DMS153 (cell line): Measurements from ENCODE around the gene GATA6.

ENCODE experiments used
- DNase-seq: peaks from one replicate; lab custom pipeline; 2025; lab: John Stamatoyannopoulos, UW

GATA6 gene

DNA sequence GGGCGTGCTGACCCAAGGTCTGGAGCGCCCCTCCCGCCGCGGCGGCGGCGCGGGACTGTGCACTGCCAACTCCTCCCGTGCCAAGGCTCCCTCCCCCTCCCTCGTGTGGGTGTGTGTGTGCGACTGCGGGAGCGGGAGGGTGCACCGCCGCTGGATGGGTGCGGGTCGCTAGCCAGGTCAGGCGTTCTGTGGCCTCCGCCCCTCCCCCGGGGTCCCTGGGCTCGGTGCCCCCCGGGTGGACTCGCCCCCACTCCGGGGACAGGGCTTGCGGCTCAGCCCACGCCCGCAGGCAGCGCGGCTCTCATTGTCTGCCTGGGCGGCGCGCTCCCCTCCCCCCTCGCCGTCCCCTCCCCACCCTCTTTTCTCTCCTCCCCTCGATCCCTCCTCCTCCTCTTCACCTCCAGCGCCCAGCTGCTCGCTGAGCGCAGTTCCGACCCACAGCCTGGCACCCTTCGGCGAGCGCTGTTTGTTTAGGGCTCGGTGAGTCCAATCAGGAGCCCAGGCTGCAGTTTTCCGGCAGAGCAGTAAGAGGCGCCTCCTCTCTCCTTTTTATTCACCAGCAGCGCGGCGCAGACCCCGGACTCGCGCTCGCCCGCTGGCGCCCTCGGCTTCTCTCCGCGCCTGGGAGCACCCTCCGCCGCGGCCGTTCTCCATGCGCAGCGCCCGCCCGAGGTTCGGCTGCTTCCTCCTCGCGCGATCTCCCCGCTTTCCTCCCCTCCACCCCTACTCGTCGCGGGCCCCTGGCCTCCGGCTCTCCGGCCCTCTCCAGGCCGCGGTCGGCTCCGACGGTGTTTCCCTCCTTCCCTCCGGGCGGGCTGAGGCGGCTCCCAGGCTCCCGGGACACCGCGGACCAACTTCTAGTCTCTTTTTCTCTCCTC, at the start of gene GATA6:
Gene GATA6 (plus strand): TSS at position 579 of the 878 bp plus-strand sequence. CDS start 1,556 bp downstream, outside the sequence.
- peak; percentile 82 for DNase-seq

DNA sequence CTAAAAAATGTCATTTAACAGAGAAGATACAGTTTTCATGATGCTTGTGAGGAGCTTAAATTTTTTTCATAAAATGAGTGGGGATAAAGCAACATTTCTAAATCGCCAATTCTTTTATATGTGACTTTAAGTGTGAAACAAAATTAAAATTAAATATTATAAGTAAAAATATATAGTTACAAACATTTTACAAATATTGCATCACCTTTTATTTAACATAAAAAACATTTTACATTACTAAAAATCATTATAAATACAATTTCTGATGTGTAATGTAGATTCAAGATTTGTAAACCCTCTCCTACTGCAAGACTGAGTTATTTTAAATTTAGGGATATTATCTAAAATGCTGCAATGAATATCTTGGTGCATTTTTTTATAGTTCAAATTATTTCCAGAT, 44.4 kb upstream of the GATA6 start:
- no peak for DNase-seq

DNA sequence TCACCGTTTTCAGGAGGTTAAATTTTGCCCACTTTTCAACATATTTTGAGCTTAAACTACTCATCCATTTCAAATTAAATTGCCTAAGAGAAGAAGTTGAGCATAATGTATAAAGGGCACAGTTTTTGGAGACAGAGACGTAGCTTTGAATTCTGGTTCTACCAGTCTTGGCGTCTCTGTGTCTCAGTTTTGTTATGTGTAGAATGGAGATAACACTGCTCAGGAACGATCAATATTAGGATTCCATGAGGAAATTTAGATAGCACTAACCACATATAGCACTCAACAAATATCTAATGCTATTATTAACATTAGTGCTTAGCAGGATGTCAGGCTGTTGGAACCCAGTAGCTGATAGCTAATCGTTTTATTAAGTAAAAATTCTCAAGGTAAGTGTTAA, 40.4 kb upstream of the GATA6 start:
- DNase-seq: no peak

DNA sequence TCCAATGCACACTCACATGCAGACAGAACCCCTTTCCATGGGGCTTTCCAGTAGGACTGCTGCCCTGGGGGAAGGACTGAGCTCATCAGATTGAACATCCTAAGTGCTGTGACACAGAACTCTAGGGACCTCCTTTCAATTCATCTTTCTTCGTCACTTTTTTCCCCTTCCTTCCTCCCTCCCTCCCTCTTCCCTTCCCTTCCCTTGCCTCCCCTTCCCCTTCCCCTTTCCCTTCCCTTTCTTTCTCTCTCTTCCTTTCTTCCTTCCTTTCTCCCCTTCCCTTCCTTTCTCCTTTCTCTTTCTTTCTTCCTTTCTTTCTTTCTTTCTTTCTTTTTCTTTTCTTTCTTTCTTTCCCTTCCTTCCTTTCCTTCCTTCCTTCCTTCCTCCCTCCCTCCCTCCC, 39.6 kb upstream of the GATA6 start:
- DNase-seq: no peak

DNA sequence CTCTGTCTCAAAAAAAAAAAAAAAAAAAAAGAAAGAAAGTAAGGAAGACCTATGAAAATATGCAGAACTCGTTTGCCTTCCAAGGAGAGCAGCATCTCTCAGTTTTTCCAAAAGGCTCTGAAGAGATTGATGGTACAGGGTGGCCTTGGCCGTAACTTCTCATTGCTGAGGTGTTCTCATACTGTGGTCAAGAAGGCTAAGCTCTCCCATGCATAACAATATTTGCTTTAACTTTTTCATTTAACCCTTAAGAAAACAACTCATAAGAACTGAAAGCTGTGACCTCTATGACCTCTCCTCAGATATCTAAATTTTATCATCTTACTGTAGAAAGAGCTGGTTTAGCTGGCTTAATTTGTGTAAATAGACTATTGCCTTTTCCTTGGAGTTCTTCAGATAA, 37.1 kb upstream of the GATA6 start:
- DNase-seq: no peak

DNA sequence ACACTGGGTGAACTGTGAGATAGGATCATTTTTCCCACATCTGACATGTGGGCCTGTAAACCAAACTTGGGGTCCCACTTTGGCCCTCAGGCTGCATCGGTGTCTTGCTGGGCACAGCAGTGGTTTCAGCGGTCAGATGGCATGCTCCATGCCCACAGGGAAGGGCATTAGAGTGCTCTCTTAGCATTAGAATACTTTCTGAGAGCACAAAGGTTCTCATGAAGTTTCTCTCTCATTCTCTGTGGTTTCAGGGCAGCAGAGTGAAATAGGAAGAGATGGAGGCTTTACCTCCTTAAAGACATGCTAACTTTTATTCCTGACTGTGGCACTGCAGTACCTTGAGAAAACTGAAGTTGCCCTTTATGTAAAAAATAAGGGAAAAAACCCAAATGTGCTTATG, 36.6 kb upstream of the GATA6 start:
- no peak for DNase-seq

DNA sequence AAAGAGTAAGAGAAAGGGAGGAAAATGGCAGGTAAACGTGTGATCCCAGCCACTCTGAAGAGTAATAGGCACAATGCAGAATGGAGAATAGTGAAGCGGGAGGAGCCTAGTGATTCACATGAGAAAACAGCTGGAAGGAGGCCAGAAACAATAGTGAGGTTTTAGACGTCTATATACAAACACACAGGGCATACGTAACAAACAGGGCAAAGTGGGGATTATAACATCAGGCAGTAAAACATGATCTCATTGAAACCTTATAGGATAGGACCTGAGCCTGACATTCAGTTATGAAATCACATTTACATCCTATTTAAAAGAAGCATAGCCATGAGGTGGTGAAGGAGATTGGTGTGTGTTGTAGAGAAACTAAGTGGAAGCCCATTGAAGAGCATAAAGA, 33.0 kb upstream of the GATA6 start:
- peak; percentile 0 for DNase-seq

DNA sequence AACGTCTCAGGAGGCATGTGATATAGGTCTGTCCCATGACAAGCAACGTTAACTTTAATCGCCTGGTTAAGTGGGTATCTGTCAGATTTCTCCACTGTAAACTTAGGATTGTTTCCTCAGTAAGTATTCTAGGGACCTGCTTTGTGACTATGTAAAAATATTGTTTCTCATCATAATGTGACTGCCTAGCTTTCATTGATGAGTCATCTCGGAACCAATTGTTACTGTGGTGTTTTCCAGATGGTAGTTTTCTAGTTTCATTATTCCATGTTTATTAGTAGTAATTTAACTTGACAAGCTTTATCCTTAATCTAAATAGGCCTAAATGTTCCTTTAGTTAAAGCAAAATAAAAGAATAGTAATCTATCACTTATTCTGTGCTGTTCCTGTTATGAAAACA, 28.2 kb upstream of the GATA6 start:
- DNase-seq: no peak

DNA sequence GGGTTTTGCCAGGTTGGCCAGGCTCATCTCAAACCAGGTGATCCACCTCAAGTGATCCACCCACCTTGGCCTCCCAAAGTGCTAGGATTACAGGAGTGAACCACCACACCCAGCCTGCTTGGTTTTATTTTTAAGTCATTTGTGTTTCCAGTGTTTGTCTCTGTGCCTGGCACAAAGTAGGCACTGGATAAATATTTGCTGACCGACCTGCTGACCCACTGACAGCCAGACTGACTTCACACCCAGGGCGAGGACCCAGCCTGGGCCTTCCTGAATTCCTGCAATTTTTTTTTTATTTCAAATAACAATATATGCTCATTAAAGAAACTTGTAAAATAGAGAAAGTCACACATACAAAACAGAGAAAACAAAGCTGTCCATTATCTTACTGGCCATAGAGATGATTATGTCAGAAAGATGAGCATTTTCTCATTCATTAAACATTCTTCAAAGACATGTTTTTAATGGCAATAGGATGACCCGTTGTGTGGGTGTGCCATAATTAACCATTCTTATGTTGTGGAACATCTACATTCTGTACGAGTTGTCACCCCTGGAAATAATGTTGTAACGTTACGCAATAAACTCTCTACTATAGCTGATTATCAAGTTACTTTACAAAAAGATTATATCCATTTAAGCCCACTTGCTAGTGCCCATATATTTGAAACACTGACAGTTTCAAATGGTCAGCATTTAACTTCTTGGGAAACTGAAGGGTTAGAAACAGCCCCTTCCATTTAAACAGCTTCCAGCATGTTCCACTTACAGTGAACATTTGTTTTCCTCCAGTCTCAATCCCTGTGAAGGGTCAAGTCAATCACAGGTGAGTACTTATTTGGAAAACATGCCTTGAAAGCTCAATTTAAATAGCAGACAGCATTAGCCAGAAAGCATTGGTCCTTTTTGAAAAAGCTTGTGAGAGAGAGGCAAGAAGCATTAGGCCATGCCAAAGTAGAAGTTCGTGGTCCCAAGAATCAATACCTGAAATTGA, 25.7 kb upstream of the GATA6 start:
- DNase-seq: no peak

DNA sequence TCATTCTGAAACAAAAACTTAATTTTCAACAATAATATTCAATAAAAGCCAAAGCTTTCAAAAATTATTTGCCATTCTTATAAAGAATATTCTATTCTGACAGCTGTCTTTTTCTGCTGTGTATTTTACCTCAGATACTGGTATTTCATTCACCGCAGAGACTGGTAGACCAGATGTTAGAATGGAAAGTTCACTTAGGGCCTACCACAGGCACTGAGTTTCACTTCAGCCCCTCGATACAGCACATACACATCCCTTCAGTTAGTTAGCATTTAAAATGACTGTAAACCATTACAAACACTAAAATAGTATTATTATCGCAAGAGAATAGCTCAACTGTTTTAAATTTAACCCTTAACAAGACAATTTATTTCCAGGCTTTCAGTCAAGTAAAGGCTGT, 24.2 kb upstream of the GATA6 start:
- DNase-seq: no peak

DNA sequence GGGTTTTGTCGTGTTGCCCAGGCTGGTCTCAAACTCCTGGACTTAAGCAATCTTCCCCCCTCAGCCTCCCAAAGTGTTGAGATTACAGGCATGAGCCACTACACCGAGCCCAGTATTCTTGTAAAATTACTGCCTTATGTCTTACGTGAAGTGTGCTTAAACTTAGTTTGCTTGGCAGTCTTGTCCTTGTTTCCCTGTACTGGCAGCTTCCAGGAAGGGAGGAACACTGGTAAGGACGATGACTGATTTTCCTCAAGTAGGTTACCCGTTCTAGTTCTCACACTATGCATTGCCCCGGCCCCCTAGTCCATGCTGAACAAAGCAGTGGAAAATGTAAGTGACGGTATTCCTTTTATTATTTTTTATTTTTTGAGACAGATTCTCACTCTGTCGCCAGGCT, 19.7 kb upstream of the GATA6 start:
- no peak for DNase-seq

DNA sequence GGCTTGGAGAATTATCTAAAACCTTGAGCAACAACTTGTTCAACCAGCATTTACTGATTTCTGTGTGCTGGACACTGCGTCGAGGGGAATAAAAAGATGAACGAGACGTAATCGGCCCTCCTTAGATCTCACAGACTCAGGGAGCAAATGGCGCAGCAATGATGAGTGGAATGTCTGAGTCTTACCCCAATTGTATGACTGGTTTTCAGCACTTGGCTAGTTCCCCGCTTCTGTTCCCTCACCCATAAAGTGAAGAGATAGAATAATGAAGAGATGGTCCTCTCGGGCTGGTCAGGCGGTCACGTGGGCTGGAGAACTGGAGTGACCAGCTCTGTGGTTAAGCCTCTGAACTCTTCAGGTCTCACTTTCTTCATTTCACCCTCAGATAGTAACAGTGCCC, 17.3 kb upstream of the GATA6 start:
- DNase-seq: no peak

DNA sequence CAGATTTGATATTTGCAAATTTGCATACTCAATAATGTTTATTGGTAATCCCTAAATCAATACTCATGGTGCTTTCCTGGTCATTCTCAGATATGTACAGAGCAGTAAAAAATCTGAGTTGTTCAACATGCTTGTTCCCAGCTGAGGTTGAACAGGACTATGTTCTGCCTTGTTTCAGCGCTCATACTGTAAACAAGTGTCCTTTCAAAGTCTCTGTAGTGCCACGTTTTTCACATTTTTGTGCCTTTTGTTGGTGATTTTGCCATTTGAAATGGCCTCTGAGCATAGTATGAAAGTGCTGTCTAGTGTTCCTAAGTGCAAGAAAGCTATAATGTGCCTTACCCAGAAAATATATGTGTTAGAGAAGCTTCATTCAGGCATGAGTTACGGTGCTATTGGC, 16.0 kb upstream of the GATA6 start:
- DNase-seq: no peak

DNA sequence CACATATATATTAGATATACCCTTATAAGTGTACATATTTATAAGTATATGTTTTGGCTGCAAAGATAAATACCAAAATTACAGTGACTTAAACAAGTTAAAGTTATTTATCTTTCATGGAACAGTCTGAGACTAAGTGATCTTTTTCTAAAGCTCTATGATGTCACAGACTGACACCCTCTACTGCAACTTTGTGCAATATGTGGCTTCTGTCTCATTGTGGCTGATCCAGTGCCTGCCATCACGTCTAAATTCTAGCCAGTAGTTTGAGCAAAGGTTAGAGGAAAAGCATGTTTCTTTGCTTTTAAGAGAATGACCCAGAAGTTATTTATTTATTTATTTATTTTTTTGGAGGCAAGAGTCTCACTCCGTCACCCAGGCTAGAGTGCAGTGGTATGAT, 13.8 kb upstream of the GATA6 start:
- DNase-seq: no peak

DNA sequence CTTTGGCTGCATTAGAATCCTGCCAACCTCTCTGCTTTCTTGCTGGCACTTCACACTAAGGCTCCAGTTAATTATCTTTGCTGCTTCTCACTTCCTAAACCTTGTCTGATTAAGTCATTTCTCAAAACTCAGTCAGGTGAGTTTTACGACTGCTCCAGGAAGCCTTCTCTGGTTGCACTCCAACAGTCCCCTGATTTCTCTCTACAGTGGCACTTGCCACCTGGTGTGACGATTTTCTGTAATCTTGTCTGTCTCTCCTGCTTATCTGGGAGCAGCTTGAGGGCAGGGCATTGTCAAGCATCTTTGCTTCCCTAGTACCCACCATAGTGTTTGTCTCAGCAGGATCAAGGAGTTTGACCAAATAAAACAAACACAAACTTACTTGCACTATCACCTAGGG, 10.4 kb upstream of the GATA6 start:
- DNase-seq: no peak

DNA sequence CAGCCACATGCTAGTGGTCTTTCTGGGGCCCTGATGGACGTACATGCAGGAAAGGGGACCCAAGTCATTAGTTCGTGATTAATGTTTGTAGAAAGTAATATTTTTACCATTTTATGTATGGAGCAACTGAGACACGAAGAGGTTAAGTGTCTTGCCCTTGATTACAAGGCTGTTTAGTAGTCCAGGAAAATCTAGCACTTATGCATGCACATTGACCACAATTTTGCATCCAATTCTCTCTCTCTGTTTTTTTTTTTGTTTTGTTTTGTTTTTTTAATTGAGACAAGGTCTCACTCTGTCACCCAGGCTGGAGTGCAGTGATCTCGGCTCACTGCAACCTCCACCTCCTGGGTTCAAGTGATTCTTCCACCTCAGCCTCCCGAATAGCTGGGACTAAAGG, 8.3 kb upstream of the GATA6 start:
- DNase-seq: no peak

DNA sequence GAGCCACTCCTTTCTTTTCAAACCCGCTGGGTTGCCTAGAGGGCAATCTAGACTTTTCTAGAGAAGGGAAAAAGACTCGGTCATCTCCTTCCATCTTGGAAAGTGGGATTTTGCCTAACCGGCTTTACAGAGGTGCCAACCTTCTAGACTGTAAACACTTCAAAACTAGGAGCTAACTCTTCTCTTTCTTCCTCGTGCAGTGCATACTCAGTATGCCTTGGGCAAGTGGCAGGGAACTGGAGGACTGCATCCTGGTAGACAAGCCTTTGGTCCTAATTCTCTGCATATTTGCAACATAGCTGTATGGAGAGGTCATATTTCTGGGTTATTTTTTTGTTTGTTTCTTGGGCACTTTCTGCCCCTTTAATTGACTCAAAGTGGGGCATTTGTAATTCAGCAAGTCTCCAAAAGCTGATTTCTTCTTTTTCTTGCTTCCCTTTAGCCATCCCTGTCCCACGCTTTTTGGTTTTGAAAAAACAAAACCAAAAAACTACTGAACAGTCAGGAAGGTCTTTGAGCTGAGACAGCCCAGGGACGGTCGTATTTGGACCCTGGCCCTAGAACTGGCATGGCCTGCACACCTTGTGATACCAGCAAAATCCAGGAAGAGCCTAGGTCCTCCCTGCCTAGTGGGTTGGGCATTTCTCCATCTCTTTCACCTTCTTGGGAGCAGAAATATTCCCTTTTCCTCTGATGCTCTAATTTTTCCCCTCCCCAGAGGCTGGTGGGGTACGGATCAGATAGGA, 5.8 kb upstream of the GATA6 start:
- DNase-seq: no peak

DNA sequence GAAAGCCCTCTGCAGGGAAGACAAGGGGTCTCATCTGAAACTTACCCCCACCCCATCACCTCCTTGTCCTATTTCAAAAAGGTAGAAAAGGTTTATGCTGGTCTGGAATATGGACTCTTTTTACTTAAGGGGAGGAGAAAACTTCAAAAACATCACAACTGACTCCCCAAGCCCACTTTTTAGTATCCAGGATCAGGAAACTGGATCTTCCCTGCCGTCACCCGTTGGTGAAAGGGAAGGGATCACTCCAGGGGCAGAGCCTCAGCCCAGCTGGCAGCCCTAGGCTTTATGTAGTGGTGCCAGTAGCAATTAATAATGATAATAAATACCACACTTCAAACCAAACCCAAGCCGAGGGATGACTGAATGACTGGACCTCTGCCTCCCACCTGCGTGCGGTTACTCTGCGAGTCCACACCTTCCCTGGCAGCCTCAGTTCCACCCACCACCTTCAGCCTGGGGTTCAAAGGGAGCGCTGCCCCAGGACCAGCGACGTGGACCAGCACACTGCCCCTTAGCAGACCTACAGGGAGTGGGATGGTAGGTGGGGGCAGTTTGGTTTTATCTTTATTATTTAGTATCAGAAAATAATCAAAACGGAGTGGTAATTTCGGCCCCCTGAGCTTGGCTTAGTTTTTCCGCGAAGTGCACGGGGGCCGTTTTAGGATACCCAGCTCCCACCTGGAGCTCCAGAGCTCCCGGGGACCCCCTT, 4.9 kb upstream of the GATA6 start:
- no peak for DNase-seq

DNA sequence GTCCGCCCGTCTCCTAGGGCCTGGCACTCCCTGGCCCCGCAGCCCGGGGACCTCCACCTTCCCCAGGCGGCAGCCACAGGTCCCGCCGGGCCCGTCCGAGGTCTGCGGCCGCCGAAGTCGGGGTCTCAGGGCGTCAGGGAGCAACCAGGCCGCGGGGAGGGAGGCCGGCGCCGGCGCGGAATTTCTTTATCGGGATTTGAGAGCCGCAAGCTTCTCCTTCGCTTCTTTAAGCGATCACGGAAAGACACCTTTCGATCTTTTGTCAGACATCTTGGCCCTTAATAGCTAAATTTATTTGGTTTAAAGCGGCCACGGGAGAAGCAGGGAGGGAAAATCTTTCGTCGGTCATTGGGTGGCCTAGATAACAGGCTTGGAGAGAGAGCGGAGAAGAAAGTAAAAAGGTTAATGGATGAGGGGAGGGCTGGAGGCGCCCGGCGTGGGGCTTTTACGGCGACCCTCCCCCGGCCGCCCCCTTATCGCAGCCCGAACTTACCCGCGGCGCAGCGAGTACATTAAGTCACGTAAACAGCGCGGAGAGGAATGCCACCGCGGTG, 4.3 kb upstream of the GATA6 start:
- DNase-seq: no peak

DNA sequence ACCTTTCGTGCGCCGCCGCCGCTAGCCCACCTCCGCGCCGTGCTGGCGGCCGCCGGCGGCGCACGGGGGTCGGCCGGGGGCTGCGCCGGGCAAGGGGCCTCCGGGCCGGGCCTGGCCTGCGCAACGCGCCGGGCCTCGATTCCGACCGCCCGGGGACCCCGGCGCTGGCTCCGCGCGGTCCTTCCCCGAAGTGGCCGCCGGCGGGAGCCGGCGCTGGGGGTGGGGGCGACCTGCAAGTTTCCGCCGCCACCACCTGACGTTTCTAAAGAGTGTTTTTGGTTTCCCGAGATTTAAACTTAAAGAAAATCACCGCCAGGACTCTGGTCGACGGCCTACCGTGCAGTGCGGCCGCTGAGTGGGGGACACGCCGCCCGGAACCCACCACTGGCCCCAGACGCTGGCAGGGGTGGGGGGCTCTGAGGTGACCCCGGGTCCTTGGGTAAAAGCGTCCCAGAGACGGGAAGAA, 3.8 kb upstream of the GATA6 start:
- DNase-seq: no peak
